Ovary (tissue), 9 donors: Measurements from ENCODE around the gene AK3. TPM values are rescaled to one million over a fixed set of nuclear protein-coding genes. Genes with fewer than 3 reads are reported as not detected.

Experiments
- polyA plus RNA-seq, 2 donors: library from polyadenylated mRNA; stranded (reverse); fragments of 200-250 nt in 1 of 2; fragments of 350-450 nt in 1 of 2; fragmentation: Illumina TruSeq in 1 of 2; extraction: RNeasy Lipid Tissue Mini Kit (QIAGEN cat#74804) in 1 of 2; gene quantifications; one replicate each; pipeline ENCODE4 v1.2.3, GENCODE V29; 2013 to 2014
- total RNA-seq, 7 donors: library from RNA; depleted of rRNA in 2 of 7; stranded (reverse); fragments of >200 nt in 2 of 7; fragmentation: NEBNext Ultra II Directional in 3 of 7; extraction: Animal tissue kit (Norgen Biotek cat#: 25700) in 3 of 7; gene quantifications; one replicate each; pipeline versions ENCODE4 v1.1.0 to v1.2.4, GENCODE V29; 2016 to 2023
- donor health status: DM: no; HTN: no; CAD: no; lungs with moderate emphysema.
- donor health status: DM: no; HTN: no; CAD: no.
- donor health status: Bipolar disorder and iron deficiency.
- donor health status: DM: yes; HTN: yes; CAD: no.
- donor health status: DM: no; HTN: no; CAD: no.
- donor health status: DM: yes; HTN: yes; CAD: no.

Gene AK3
- total and polyA plus RNA-seq, 9 donors, result 49.8 to 88.7 (median 59.5) TPM

Other genes starting within 250 kb of the AK3 start
- 1 to 10 TPM; 4.6 to 10.0 (median 5.2) TPM for gene PLPP6, start 78.9 kb downstream of the AK3 start, total RNA-seq
- gene PLPP6, start 78.9 kb downstream of the AK3 start, polyA plus RNA-seq, result 1 to 10 TPM; 5.3 to 8.3 TPM
- 10 to 100 TPM in 1 of 7 donors, 1 to 10 TPM in 6; 1.5 to 25.0 (median 2.5) TPM for gene SPATA6L, start 74.7 kb downstream of the AK3 start, total RNA-seq
- 1 to 10 TPM in 1 of 2 donors, under 1 TPM in 1; 0.69 to 1.4 TPM for gene SPATA6L, start 74.7 kb downstream of the AK3 start, polyA plus RNA-seq
- 10 to 100 TPM; 19.6 to 24.2 (median 21.8) TPM for gene CDC37L1, start 61.6 kb downstream of the AK3 start, total RNA-seq
- gene CDC37L1, start 61.6 kb downstream of the AK3 start, polyA plus RNA-seq, result 10 to 100 TPM; 14.6 to 15.8 TPM
- 10 to 100 TPM; 28.0 to 68.6 (median 32.7) TPM for gene RCL1, start 51.7 kb upstream of the AK3 start, total RNA-seq
- gene RCL1, start 51.7 kb upstream of the AK3 start, polyA plus RNA-seq, result 10 to 100 TPM; 19.9 to 20.4 TPM
- gene JAK2, start 244.1 kb upstream of the AK3 start, total RNA-seq, result 10 to 100 TPM; 14.4 to 31.4 (median 19.8) TPM
- gene JAK2, start 244.1 kb upstream of the AK3 start, polyA plus RNA-seq, result 10 to 100 TPM in 1 of 2 donors, 1 to 10 TPM in 1; 8.6 to 15.9 TPM